OCI-LY7 (cell line): Measurements from ENCODE around the gene GSDME.

Source experiments
- CTCF ChIP-seq: fragments of 200-600 bp; sonication (generic); conservative IDR thresholded peaks from 2 replicates; pipeline ENCODE4 v1.5.1; 2014; ENCODE audit warnings: mild to moderate bottlenecking, antibody characterized with exemption, low read length, moderate library complexity, mixed read lengths
- EZH2phosphoT487 ChIP-seq: fragments of 200-600 bp; sonication (generic); IDR thresholded peaks from 2 replicates; pipeline ENCODE4 v1.6.1; 2018; ENCODE audit warnings: low read depth, borderline replicate concordance, mild to moderate bottlenecking, mixed run types, antibody characterized with exemption, low read length, moderate library complexity, mixed read lengths

GRCh38 chr7:24702755-24703154 lies 54.5 kb downstream of the GSDME start:
- no peak for TF ChIP-seq CTCF
- TF ChIP-seq EZH2phosphoT487, result no peak
